ENCODE results near the gene IQUB. TPM values are rescaled to one million over a fixed set of nuclear protein-coding genes. Genes with fewer than 3 reads are reported as not detected.
"Not testable (repeated sequence)": the region's sequence is repeated elsewhere in the genome, so short reads cannot be mapped to it uniquely, and the experiment has no call there.

Gene IQUB
- total RNA-seq, 1 donor from 2014 or later: 2.0 TPM

- H3K4me1 Mint-ChIP-seq (ENCODE audit: low read depth): no peaks in the 10 kb centered on the region
- H3K27me3 Mint-ChIP-seq: no peaks in the 10 kb centered on the region
- no peaks in the 10 kb centered on the region for H3K9me3 Mint-ChIP-seq (ENCODE audit: low read depth)
- TF ChIP-seq CTCF (IDR thresholded peaks at IDR 0.05; ENCODE audit: unreplicated experiment): no peak
- no peak for DNase-seq (ENCODE audit: low spot score, unreplicated experiment)
- no peak overlapping the region for H3K4me3 Mint-ChIP-seq (ENCODE audit: low read depth)
- no peak overlapping the region for H3K27ac Mint-ChIP-seq
- no peaks in the 10 kb centered on the region for H3K36me3 Mint-ChIP-seq (ENCODE audit: insufficient read depth)
Measured at GRCh38 chr7:123484199-123484598, 50.2 kb downstream of the IQUB start.

DNA sequence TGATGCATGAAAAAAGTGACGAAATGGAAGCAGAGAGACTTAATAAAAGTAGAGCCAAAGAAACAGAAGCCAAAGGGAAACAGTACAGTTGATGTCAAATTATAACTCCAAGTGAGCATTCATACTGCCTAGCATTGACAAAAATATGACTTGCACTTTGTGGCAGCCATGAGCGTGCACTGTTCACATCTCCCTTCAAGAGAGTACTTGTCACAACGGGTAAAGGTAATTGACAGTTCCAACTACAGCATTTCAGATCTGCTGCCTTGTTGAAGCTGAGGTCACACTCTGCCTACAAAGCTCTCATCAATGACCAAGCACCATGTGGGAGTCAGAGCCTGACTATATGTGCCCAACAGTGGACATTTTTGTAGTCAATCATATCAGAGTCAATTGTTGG, 54.3 kb downstream of the IQUB start:
- H3K27me3 Mint-ChIP-seq: no peaks in the 10 kb centered on the region
- H3K36me3 Mint-ChIP-seq (ENCODE audit: insufficient read depth): no peaks in the 10 kb centered on the region
- DNase-seq (ENCODE audit: low spot score, unreplicated experiment): no peak
- no peak overlapping the region for H3K27ac Mint-ChIP-seq
- H3K4me1 Mint-ChIP-seq (ENCODE audit: low read depth): no peaks in the 10 kb centered on the region
- no peak overlapping the region for H3K4me3 Mint-ChIP-seq (ENCODE audit: low read depth)
- peaks cover 4% of the 10 kb centered on the region for H3K9me3 Mint-ChIP-seq (ENCODE audit: low read depth)
- TF ChIP-seq CTCF (IDR thresholded peaks at IDR 0.05; ENCODE audit: unreplicated experiment): no peak

DNA sequence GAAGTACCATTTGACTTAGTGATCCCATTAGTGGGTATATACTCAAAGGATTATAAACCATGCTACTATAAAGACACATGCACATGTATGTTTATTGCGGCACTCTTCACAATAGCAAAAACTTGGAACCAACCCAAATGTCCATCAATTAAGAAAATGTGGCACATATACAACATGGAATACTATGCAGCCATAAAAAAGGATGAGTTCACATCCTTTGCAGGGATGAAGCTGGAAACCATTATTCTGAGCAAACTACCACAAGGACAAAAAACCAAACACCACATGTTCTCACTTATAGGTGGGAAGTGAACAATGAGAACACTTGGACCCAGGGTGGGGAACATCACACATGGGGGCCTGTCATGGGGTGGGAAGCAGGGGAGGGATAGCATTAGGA, 56.3 kb downstream of the IQUB start:
- not testable (repeated sequence) for H3K4me3 Mint-ChIP-seq (ENCODE audit: low read depth); DNase-seq (ENCODE audit: low spot score, unreplicated experiment); H3K27me3 Mint-ChIP-seq; H3K9me3 Mint-ChIP-seq (ENCODE audit: low read depth); H3K4me1 Mint-ChIP-seq (ENCODE audit: low read depth); H3K27ac Mint-ChIP-seq; H3K36me3 Mint-ChIP-seq (ENCODE audit: insufficient read depth)

DNA sequence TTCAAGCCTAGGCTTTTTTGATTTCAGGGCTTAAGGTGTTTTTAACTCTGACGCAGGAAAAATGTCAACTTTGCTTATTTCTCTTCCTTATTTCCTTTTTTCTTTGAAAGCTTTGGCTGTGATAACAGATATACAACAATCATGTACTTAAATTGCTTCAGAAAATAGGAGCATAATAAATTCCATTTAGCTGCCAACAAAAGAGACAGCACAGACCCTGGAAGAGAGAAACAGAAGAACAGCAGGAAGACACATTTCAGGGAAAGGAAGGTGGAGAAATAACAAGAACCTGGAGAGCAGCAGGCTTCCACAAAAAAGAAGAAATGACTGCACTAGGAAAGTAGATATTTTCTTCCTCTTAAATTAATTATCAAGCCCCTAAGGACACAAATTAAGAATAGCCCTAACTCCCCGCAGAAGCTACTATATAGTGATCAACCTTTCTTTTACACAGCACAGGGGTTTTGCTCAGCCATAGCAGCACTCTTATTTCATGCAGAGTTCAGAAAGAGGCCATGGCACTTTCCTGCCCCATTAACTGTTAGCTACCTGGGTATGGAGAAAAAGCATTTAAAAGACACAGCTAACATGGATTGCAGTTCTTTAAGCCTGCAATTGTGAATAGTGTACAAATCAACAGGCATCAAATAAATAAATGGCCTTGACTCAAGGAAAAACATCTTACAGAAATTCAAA, 61.5 kb downstream of the IQUB start:
- no peaks in the 10 kb centered on the region for H3K27me3 Mint-ChIP-seq
- no peak overlapping the region for H3K27ac Mint-ChIP-seq
- no peak overlapping the region for H3K4me3 Mint-ChIP-seq (ENCODE audit: low read depth)
- H3K9me3 Mint-ChIP-seq (ENCODE audit: low read depth): peaks cover 4% of the 10 kb centered on the region
- H3K4me1 Mint-ChIP-seq (ENCODE audit: low read depth): no peaks in the 10 kb centered on the region
- TF ChIP-seq CTCF (IDR thresholded peaks at IDR 0.05; ENCODE audit: unreplicated experiment): no peak
- H3K36me3 Mint-ChIP-seq (ENCODE audit: insufficient read depth): no peaks in the 10 kb centered on the region
- no peak for DNase-seq (ENCODE audit: low spot score, unreplicated experiment)

- Mint-ChIP-seq H3K4me1 (ENCODE audit: low read depth) (no peaks in the 10 kb centered on the region), H3K4me3 (ENCODE audit: low read depth) (no peak overlapping the region), H3K27ac (no peak overlapping the region), H3K36me3 (ENCODE audit: insufficient read depth) (no peaks in the 10 kb centered on the region), H3K27me3 (no peaks in the 10 kb centered on the region), H3K9me3 (ENCODE audit: low read depth) (peaks cover 4% of the 10 kb centered on the region)
- no peak for TF ChIP-seq CTCF (IDR thresholded peaks at IDR 0.05; ENCODE audit: unreplicated experiment)
- DNase-seq (ENCODE audit: low spot score, unreplicated experiment): no peak
Measured at GRCh38 chr7:123472327-123472726, 62.1 kb downstream of the IQUB start.

DNA sequence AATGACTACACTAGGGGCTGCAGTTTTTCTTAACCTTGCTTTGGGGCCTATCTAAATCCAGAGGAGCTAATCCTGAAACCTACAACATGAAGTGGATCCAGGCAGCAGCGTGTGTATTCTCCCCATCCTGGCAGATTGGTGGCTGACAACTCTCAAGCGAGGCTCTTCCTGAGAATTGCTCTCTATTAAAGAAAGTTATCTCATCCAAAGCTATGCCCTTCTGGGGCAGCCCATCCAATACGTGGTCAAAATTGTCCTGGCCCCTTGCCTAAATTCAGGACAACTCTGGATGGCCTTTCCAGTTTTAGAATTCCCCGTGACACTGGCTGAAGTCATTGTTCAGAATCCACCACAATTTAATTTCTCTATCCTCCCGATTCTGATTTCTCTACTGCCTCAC, 66.1 kb downstream of the IQUB start:
- DNase-seq (ENCODE audit: low spot score, unreplicated experiment): no peak
- Mint-ChIP-seq H3K9me3 (ENCODE audit: low read depth) (no peaks in the 10 kb centered on the region), H3K36me3 (ENCODE audit: insufficient read depth) (no peaks in the 10 kb centered on the region), H3K27me3 (no peaks in the 10 kb centered on the region), H3K4me1 (ENCODE audit: low read depth) (no peaks in the 10 kb centered on the region), H3K4me3 (ENCODE audit: low read depth) (no peak overlapping the region), H3K27ac (no peak overlapping the region)
- TF ChIP-seq CTCF (IDR thresholded peaks at IDR 0.05; ENCODE audit: unreplicated experiment): no peak

Data from progenitor cell of endocrine pancreas (in vitro differentiated cells).